Activated naive CD4-positive, alpha-beta T cell treated with Interleukin-2 at 50 U/mL for 16 hours (primary cell): Measurements from ENCODE around the gene C1orf105.
A peak's percentile ranks its signal among the peaks of the same experiment; 100 is the strongest.

Experiments used
- DNase-seq: peaks from one replicate; pipeline ENCODE4 v3.0.0-alpha.2; 2020

The C1orf105 gene

DNA sequence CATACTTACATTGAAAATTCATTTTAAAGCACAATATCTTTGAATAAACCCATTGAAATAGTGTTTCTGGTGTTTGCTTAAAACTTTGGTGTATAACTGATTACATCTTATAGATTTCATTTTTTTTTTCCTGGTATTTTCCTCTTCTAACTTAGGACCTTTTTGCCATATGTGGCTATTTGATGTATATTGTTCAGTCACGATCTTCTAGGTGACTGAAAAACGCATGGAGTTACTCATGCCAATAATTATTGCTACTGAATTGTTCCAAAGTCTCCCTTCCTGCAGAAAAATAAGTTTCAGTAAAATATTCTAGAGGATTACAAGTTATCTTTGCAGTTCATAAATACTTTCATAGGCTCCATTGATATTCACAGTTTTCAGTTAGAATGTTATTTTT is 22.9 kb upstream of the C1orf105 start:
- DNase-seq, result no peak

DNA sequence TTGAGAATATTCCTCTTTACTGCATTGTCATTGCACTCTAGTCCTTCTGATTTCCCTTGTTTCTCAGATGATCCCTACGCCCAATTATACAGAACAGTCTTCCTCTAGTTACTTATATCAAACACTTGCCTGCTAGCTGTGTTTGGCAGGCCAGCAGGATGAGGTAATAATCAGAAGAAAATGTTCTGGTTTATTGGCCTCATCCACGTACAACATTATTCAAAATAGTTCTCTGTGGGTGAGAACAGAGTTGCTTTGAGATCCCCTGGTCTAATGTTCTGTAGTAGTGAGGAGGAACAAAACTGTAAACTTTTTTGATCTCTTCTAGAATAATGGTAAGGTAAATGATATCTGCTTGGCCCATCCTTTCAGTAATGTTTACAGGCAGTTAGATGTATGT is 22.3 kb upstream of the C1orf105 start:
- DNase-seq, result no peak

DNA sequence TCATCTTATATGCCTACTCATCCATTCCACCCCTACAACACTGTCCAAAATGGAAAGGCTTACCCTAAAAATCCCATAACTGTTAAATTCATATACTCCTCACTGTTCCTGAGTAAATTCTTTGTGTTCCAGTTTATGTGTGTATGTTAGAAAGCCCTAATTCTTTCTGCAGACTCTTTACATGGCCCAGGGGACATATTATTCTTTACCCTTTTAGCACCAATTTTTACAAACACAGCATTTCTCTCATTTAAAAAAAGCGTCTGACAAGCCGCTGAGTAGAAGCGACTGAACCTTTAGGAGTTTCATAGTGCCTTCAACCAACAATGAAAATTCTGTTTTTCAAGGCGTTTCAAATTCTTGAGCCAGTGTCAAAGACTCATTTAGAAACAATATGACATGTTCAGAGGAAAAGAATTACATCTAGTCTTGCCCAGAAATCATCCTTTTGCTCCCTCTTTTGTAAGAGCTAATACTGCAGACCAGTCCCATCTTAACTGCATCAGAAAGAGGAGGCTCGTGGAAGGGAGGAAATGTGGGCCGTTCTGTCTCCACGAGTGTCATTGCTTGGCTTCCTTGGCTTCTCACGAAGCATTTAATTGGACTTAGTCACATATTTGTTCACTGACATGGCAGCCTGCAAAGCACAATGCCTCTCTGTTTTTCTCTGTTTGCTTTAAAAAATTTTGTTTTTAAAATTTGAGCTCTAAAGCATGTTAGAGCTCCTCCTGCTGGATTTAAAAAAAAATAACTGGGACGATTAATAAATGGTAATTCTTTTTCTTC is 21.3 kb upstream of the C1orf105 start:
- DNase-seq, result peak; percentile 22

DNA sequence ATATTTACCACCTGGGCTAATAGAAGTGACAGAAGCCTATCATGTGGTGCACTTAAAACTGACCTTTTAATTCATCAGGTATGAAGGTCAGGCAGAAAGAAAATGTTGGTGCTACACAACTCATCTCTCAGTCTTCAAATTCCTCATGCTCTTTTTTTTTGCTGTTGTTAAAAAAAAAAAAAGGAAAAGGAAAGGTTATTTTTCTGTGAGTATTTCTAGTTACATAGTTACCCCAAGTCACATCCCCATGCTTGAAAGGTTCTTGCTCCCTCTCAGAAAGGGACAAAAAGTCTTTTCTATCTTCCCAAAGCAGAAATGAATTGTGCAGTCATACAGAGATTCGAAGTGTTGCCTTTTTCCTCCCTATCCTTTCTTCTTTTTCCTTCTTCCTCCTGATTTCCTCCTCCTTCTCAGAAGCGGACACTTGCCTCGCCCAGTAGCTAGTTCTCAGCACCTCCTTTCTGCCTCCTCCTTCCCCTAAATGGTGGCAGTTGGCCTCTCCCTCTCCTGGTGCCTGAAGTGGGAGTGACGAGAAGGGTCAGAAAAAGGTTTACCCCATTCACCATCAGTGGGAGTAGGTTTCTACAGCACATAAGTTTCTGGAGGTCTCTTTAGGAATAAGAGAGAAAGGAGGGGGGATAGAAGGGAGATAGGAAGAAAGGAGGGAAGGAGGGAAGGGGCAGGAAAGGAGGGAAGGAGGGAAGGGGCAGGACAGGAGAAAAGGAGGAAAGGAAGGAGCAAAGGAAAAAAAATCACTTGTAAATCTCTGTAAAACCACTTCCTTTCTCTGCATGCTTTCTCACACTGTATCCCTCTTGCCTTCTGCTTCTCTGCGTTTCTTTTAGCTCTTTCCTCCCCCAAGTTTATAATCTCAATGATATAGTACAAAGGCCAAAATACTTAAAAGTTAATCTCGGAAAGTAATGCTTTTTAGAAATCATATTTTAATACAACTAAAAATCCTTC is 20.4 kb upstream of the C1orf105 start:
- no peak for DNase-seq

DNA sequence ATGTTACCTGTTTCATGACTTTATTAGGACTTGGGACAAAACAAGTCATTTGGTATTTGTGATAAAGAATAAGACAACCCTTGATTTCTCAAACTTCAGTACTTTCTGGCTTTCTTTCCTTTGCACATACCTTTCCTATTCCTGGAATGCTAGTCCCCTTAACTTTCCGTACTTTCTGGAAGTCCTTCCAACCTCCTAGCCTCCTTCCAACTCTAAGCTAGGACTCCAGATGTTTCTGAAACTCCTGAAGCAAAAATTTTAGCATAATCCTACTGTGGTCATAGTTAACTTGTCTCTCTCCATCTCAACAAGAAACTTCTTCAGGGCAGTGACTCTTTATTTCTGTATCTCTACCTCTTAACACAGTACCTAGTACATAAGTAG is 19.8 kb upstream of the C1orf105 start:
- DNase-seq, result no peak

DNA sequence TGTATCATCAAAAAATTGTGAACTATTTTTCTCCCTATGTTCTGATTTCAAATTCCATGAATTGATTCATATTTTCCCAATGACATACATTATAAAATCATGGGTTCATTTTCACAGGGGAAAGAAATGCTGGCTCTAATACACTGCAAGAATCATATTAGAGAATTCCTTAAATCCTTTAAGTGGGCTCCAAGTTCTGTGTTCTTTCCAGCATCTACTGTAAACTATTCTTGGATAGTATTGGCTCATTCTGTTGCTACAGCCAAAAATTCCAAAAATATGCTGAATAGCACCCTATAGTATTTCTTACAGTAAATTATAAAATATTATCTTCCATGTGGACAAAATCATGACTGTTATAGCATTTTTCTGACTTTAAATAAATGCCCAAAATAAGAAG is 19.0 kb upstream of the C1orf105 start:
- no peak for DNase-seq

DNA sequence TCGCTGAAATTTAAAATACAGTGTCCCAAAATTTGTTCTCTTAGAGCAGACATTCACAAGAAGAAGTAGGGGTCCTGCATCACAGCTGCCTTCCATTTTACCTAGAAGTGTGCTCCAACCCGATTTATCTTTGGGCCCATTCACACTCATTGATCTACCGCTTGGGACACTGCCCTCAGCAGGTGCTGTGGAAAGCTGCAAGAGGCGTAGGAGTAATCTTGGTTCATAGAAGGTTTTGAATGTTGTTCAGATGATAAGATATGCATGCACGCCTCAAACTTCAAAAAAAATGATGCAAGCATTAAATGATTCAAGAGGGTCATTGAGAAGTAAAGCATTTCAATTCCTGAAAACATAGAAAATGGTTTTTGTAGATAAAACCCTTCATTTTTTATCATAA is 18.6 kb upstream of the C1orf105 start:
- no peak for DNase-seq

DNA sequence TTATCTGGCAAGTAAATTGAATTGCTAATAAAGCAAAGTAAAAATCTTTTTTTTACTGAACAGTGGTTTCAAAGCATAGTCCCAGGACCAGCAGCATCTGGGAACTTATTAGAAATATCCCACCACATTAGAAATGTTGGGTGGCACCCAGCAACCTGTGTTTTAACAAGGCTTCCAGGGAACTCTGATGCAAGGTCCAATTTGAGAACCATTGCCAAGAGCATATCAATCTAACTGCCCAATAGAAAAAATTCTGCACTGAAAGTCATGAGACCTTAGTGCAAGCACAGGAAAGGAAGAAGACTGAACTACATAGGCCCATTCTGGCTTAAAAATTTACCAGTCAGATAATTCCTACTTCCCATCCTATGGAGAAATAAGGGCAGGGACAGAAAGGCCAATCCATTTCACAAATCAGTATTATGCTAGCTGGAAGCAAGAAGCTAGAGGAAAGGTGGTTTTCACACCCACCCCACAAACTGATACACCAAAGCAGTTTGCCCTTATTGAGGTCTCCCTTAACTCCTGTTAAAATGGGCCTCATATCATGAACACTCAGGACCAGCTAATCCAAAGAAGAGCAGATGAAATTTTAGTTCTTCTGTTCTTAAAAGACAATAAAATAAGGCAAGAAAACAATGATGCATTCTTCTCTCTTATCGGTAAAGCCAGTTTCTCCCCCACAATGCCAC is 17.5 kb upstream of the C1orf105 start:
- DNase-seq, result no peak

DNA sequence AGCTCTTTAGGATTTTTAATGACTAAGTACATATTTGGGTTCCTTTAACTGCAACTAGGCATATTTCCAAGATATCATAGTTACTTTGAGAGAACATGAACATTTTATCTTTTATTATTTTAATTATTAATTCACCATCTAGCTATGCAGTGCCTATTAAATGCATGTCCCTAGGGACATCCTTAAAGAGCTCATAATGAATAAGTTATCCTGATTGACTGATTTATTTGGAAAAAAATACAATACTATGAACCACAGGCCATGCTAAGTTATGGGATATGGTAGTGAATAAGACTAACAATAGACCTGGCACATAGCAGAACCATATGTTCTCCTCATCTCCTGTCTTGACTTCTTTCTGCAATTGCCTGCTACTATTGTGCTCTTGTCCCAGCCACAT is 16.4 kb upstream of the C1orf105 start:
- no peak for DNase-seq

DNA sequence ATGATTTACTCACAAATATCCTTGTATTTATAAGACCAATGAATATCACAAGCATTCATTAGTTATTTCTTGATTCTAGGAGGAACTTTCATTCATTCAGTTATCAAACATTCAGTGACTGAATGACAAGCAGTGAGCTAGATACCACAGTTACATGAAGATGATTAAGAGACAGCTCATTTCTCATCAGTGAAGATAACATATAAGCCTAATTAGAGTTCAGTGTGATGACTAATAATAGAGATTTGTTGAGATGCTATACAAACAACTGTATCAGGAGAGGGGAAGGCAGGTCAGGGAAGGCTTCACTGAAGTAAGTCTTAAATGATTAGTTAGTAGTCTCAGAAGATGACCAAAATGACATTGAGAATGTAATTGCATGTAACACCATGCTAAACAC is 14.6 kb upstream of the C1orf105 start:
- no peak for DNase-seq

DNA sequence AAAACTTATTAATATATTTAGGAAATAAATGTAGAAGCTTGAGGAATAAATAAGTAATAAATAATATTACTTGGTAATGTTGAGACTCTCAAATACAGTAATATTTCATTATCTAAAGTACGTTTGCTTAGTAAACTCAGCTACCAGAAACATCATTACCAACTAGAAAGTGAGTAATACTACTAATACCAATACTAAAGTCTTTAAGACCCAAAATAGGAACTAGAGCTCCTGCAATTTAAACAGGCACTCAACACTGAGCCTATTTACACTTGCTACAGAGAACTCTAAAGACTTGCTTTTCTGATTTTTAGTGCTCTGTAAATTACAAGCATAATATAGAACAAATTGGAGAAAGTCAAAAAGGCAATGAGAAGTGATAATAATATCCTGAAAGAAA is 13.5 kb upstream of the C1orf105 start:
- no peak for DNase-seq

DNA sequence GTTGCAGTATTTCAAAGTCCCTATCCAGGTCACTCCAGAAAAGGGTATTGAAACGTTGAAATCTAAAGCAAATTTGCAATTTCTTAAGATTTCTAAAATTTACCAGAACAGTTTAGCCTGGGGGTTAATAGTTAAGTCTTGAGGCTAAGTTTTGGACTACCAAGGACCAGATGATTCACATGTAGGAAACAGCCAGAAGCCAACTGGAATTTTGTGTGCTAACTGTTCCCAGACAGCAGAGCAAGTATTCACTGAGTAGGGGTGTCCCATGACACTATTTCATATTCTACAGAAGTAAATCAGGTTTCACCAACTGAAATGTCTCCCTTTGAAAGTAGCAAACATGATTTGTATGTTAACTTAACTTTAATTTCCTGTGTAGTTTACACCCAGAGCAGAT is 11.5 kb upstream of the C1orf105 start:
- no peak for DNase-seq

DNA sequence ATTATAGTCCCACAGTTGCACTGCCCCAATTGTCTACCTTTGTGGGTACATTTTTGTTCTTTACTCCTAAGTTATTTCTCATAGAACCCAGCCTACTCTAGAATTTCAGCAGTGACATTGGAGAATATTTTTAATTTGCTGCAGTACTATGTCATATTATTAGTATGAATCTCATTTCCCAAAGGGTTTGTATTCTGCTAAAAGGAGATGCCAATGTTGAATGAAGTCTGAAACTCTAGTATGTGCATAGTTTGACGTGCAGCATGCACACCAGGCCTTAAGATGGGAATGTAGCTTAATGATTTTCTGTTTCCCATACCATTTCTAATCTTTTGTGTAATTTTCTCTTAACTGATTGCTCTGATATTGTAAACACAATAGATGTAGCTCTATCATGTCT is 10.5 kb upstream of the C1orf105 start:
- no peak for DNase-seq

DNA sequence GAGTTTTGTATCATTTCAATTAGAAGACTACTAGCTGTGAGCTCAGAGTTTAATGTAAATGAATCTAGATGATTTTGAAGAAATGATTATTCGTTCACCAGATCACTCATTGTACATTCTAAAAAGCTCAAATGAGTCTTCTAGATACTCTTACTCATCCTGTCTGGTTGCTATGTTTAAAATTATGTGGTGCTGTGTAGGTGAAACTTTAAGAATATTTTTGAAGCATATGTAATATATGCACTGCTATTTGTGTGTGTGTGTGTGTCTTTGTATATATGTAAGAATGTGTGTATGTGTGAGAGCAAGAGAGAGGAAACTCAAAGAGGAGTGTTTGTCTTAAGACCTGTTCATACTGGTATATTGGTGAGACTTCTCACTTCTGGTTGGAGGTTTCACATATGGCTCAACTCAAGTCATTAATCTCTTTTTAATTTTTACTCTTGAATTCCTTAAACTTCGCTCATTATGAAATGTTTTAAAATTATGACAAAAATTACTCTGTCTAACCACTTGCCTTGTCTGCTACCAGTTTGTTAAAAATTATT is 8.6 kb upstream of the C1orf105 start:
- no peak for DNase-seq

DNA sequence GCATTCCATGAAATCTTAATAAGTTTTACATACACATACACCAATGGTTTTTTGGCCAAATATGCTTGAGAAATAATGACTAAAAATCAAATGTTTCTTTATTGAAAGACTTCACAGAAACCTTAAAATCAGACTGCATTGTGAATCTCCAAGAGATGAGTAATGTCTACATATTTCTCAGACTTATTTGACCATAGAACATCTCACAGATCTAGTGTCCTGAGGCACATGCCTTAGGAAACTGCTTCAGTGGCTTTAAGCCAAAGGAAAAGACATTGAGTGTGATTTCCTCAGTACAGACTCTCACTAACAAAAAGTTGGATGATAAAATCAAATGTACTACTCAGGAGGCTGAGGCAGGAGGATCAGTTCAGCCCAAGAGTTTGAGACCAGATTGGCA is 6.2 kb upstream of the C1orf105 start:
- no peak for DNase-seq

DNA sequence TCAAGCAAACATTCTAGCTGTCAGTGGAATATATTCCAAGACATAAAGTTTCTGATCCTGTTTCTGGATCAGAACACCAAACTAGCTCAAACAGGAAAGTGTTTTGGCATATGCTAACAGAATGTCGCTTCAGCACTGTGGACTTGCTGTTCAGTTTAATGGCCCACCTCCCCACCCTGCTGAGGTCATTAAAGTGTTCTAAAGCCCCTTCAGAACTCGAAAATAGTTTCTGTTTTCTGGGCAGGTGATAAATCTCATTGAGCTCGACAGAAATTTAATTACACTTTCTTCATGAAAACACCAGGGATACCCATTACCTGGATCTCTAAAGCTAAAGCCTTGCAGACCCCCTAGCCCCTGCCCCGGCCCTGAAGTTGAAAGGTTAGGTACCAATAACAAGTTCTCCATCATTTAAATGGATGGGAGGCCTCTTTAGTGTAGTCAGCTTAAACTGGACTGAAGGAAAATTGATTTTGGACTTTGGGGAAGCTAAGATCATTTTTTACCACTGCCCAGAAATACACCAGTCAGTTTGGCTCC is 3.9 kb upstream of the C1orf105 start:
- no peak for DNase-seq

DNA sequence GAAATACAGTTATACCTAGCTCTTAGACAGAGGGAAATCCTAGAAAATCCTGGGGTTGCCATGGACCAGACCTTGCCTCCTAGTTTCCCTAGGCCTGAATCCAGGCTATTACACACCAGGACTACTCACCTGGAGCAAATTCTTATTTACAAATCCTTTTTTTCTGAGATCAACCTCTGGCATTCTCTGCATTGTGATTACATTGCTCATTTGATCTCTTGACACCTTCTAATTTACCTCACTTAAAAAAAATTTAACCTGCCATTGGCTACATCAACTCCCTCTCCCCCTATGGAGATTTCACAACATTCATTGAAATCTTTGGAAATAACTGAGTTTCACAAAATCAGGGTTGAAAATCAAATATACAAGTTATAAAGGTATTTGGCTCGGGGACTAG is 2.9 kb upstream of the C1orf105 start:
- DNase-seq, result no peak

DNA sequence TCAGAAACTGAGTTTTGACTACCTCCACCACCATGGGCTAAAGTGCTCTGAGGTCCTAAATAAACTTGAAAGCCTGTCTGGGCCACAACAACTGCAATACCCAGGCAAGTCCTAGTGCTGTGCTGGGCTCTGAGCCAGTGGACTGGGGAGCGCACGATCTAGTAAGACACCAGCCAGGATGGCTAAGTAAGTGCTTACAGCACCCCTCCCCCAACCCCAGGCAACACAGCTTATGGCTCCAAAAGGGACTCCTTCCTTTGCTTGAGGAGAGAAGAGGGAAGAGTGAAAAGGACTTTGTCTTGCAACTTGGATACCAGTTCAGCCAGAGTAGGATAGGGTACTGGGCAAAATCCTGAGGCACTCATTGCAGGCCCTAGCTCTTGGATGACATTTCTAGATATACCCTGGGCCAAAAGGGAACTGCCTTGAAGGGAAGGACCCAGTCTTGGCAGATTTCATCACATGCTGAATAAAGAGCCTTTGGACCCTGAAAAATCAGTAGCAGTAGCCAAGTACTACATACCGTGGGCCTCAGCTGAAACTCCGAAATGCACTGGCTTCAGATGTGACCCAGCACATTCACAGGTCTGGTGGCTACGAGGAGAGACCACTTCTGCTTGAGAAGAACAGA is 1.6 kb downstream of the C1orf105 start:
- no peak for DNase-seq

DNA sequence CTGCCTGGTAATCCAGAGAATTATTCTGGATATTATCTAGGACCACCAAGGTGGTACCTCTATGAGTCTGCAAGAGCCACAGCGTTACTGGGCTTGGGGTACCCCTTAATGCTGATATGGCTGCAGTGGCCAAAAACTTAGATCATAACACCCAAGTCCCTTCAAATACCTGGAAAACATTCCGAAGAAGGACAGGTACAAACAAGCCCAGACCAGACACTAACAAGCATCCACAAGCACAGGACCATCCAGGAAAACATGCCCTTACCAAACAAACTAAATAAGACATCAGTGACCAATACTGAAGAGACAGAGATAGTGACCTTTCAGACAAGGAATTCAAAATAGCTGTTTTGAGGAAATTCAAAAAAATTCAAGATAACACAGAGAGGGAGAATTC is 2.9 kb downstream of the C1orf105 start:
- no peak for DNase-seq

DNA sequence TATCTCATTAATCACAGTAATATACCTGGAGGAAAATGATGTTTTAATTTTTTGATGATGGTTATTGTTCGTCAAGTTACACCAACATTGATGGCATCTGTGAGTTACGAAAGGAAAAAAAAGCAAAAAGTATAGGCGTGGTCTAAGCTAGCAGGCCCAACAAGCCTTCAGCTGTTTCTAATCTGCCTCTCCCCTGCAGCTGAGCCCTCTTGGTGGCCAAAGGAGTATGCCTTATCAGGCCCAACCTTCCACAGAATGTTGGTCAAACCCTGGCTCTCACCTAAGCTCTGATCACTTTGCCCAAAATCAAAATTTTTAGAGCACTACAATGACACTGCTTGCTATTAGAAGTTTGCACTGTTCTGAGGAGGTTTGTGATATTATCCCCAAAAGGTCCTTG is 4.9 kb downstream of the C1orf105 start:
- no peak for DNase-seq

DNA sequence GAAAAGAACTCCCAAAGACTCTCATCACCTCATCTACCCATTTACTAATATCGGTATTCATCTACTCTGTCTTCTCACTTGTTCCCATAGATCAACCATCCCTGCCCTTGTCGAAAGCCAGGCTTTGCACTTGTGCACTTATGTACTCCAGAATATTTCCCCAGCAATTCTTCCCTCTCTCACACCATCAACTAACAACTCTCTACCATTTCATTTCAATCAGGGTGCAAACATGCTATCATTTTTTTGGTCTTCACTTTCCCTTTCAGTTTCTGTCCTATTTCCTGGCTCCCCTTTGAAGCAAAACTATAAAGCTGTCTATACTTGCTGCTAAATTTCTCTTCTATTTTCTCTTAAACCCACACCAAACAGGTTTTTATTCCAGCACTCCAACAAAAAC is 6.7 kb downstream of the C1orf105 start:
- DNase-seq, result no peak

DNA sequence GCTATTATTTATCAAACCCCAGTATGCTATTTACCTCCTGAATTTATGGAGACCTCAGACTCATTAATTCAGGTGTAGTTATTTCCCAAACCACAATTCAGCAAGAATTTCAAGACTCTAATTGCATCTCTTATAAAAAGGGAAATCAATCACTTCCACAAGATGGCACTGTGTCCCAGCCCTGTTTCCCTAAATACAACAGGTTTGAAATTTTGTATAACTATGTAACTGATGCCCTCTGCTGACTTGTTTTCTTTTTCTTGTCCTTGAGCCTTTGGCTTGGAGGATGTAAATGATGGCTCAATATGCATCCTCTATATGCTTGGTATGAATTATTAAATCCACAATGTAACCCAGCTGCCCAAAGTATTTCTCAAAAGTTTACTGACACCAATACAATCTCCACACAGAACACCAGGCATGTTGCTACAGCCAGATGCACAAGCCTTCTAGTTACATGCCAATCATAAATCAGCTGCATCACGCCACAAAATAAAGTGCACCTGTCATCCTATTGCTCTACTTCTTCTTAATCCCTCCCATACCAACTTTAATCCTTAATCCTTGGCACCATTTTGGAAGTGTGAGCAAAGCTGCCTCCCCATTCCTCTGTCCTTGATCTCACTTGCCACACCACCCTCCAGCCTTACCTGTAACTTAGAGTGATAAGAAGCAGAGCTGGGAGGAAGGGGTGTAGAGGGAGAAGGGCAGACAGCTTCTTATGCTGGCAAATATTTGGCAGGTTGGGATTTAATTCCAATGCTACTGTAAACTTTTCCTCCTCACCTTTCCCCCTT is 9.0 kb downstream of the C1orf105 start:
- DNase-seq, result no peak
